SIG-M5 treated with dmso at 0.1 percent for 504 hours (cell line): ENCODE measurements around the gene PHGDH.
"Not testable (repeated sequence)": the region's sequence is repeated elsewhere in the genome, so short reads cannot be mapped to it uniquely, and the experiment has no call there.

Source experiments
- DNase-seq: peaks from one replicate; lab custom pipeline; 2025; ENCODE audit not compliant: unreplicated experiment; lab: John Stamatoyannopoulos, UW

PHGDH gene

DNA sequence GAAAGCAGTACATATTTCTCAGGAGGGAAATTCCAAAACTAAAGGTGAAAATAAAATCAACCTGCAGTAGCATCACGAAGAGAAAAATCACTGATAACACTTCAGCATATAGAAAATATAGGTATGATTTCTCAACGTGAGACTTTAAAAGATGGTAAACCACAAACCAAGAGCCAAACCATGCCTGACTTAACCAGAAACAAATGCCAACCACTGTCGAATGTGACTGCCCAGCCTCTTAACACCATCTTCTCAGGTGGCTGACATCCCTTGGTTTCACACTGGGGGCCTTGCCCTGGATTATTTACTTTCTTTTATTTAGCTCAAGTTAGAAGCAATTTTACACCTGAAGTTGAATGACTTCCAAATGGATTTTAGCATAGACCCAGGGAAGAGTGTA is 46.9 kb downstream of the PHGDH start:
- no peak for DNase-seq

DNA sequence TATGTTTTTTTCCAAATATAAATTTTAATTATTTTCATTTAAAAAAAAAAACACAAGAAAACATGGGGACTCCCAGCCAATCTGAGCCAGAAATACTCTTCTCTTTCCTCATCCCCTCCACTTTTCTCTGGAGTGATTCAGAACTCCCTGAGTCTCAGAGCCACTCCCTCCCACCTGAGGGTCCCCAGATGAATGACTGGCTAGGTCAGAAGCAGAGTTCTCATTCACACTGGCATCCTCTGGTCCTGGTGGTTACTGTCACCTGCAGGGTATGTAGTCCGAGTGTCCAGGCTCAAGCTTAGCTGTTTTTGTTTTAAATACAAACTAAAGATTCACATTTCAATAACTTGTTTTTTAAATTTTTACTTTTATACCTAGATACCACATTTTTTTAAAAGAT is 50.7 kb downstream of the PHGDH start:
- no peak for DNase-seq

DNA sequence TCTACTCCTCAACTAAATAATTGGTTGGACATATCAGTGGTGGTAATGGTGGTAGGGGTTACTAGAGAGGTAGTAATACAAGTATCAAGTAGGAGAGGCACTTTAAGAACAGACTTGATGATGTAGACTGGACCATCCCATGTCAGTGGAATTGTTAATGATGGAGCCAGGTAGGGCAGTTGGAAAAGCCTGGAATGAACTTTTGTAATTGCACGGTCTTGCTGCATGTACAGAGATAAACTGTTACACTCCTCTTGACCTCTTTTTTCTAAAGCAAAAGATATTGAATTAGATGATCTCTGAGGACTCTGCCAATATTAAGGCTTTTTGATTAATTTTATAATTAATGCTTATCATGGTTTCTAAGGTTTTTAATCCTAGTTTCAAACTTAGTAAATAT is 51.2 kb downstream of the PHGDH start:
- DNase-seq: no peak

DNA sequence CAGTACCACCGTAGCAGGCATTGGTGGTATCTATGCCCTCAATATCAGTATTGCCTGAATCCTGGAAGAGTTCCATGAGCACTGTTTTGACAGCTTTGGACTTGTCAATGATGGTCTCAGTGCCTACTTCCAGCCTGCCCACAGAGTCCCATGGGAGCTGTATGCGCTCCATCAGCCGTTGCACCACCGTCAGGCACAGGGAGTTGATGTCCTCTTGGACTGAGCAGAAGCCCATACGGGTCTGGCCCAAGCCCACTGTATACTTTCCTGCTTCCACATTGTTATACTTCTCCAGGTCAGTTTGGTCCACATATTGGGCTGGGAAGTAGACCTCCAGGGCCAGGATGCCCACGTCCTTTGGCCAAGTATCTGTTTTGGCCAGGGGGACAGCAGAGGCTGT is 52.5 kb downstream of the PHGDH start:
- DNase-seq: no peak

DNA sequence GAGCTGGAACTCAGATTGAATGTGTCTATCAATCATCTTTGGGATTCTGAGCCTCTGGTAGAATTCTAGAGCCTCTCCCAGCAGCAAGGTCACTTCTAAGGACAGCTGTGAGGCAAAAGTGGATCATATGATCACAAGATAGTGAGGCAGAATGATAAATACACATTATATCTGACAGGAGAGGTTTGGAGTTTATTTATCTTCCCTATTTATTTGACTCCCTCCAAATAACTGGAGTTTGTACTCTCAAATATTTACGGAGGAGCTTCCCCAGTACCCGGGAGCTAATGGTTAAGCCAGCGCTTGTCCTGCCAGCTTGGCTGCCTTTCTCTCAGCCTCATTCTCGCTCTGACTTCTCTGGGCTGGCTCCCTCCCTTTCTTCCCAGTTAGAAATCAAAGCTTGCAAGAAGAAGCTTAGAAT is 54.6 kb downstream of the PHGDH start:
- no peak for DNase-seq

DNA sequence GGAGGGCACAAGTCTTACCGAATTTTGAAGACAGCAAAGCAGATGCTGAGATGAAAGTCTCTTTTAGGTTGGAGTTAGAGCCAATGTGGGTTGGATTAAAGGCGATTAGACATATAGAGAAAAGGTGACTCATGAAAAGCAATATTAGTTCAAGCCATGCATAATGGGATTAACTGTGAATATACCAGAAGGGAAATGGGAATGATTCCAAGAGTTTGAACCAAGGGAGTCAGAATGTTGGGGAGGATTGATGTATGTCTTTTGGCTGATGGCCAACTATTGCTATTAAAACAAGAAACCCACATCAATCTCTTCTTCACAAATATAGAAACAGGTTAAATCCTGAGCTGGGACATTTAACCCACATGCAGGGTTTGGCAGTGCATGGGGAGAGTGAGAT is 55.8 kb downstream of the PHGDH start:
- DNase-seq: no peak

DNA sequence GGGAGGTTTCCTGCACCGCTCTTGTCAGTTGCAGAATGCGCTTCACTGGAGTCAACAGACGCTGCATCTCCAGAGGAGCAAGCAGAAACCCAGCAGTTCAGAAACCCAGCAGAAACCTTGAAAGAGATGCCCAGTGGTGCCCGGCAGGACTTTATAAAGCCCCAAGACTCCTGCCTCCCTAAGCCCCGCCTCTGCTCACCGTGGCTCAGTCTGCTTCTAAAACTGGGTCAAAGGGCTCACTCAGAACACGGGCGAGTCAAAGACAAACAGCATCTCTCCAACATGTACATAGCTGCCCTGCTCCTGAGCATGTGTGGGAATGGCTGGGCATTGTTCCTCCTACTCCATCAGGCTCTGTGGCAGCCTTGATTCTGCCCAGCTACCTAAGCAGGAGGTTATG is 57.0 kb downstream of the PHGDH start, which contains the start of gene HMGCS2:
Gene HMGCS2, minus strand, starts transcription at position 128 of the 400 bp plus-strand sequence. Its CDS starts 61 bp downstream, at position 67.
- DNase-seq: no peak

DNA sequence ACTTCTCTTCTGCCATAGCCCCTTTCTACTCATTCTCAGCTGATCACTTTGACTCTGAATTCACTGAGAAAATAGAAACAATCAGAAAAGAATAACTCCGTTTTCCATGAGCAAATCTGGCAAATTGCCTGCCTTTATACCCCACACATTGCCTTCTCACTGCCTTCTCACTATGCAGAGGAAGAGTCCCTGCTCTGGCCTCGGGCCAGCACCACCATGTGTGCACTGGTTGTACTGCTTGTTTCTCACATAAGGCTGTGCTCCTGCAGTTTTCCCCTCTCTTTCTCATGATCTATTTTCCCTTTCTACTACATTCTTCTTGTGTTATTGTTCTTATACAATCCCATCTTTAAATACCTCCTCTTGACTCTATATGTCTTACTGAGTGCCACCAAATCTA is 59.3 kb downstream of the PHGDH start:
- no peak for DNase-seq

DNA sequence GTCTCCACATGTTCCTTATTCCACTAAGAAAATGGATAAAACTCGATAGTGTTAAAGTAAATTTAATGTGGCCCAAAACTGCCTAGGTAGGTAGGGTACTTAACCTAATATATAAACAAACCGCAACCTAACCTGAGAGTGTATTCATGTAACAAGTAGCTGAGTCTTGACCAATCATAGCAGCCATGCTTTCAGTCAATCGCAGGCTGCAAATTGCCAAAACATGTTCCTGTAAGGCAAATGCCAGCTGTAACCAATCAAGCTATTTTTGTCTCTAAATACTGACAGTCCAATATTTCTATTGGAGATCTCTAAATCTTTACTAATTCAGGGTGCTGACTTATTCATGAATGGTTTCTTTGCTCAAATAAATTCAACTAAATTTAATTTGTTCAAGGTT is 60.0 kb downstream of the PHGDH start:
- DNase-seq: no peak

DNA sequence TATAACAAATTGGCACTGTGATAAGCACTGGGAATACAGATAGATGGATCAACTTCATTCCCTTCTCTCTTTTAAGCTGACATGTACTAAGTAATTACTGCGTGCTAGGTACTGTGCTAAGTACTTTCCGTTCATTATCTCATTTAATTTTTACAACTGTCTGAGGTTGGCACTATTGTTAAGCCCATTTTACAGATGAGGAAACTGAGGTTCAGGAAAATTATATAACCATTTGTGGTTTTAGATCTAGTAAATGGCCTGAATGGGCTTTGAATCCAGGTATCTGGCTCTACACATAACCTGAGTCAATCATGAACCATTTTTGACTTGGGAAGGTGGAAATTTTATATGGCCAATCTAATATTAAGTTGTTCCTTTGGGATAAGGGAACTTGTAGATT is 60.6 kb downstream of the PHGDH start:
- DNase-seq: no peak

DNA sequence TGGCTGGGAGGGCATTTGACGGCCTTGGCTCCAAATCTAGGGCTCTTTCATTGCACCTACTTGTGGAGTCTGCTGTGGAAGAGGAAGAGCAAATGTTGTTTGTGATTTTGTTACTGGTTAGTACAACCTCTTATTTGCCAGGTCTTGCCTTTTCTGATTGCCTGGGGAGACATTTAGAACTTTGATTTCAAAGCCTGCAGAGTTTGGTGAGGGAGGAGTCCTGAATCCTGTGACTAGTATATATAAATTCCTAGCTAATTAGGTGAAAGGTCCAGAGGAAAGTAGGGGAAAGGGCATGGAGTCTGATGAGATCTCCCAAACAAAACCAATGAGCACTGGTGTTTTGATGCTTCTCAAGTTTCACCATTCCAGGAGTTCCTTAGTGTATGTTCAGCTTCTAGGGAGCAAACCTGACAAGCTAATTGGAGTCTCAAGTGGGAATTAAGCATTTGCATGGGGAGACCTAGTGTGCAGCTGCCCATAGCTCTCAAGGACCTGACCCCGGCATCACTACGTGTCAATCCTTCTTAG is 62.0 kb downstream of the PHGDH start:
- DNase-seq: no peak

DNA sequence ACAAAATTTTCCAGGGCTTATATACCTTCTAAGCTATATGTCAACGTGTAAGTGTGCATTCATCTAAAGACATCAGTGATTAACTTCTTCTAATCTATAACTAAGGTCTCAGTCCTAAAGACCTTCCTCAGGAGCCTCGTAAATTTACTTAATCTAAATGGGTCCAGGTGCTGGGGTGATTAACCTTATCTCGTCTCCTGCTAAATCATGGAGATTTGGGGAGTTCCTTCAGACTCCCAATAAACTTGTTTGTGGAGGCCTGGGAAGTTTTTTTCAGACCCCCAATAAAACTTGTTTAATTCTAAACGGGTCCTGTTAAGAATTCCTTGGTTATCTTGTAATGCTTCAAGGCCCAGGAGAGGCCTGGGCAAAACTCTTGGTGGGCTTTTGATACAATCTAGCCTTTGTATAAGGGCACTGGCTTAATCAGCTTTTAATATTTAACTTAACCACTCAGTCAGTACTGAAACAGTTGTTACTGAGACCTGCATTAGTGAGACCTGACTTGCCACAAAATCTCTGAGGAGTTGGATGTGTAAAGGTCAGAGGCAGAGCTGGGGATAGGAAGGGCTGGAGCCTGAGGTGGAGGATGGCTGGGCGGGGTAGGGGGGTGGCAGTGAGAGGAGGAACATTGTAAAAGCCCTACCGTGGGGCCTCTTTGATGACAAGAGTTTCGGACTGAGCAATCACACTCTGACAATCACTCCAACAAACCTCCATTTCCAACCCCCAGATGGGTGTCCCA is 63.2 kb downstream of the PHGDH start:
- no peak for DNase-seq

DNA sequence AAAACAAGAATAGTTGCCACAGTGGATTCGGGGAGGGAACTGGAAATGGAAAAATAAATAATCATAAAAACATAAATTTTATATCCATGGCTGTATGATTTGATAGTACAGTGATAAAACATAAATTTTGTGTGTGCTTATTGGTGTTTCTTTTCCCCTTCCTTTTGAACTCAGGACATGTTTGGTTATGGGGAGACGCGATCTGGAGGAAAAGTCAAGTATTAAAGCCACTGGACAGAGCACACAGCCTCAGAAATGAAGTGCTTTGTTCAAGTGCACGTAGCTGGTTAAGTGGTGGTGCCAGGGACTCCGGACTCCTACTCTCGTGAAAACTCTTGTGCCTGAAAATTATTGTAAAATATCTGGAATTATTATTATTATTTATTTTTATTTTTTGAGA is 66.6 kb downstream of the PHGDH start:
- DNase-seq: no peak

DNA sequence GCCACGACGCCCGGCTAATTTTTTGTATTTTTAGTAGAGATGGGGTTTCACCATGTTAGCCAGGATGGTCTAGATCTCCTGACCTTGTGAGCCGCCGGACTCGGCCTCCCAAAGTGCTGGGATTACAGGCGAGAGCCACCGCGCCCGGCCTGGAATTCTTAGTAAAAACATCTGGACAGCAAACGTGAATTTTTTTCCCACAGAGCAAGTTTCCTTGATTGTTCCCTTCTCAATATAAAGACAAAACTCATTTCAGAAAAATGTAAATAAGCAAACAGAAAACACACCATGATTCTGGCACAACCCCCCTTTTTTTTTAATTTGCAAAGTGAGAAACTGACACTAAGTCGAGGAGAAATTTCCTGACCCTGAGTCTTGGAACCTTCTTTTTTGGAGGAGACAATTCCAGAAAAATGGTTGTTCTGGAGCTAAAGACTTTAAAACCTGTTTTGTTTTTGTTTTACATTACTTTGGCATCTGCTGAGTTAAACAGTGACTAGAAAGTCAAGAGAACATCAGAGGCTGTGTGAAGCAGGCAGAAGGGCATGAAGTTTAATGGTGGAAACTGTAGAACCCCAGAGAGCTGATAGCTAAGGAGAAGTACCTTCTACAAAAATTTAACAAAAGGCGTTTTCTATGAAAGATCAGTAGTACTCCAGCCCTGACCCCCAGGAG is 67.3 kb downstream of the PHGDH start:
- DNase-seq: no peak

DNA sequence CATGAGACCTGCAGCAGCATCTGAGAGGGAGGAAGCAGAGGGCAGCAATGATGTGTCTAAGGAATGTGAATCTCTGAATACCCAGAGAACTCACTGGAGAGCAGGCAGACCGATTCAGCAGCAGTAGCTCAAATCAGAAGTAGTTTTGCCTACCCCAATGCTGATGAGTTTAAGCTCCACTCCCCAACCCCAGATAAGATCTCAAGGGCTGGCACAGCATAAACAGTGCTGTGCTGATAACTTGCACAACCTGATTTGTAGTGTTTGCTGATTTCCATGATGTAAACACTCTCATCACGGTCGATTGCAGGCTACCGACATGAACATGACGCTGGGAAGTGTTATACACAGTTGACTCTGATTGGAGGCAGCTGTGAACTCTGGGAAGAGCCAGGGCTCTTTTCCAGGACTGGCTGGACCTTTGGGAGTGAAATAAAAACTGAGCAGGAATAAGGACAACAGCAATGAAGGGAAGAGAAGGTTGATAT is 68.2 kb downstream of the PHGDH start:
- peak; percentile 50 for DNase-seq

DNA sequence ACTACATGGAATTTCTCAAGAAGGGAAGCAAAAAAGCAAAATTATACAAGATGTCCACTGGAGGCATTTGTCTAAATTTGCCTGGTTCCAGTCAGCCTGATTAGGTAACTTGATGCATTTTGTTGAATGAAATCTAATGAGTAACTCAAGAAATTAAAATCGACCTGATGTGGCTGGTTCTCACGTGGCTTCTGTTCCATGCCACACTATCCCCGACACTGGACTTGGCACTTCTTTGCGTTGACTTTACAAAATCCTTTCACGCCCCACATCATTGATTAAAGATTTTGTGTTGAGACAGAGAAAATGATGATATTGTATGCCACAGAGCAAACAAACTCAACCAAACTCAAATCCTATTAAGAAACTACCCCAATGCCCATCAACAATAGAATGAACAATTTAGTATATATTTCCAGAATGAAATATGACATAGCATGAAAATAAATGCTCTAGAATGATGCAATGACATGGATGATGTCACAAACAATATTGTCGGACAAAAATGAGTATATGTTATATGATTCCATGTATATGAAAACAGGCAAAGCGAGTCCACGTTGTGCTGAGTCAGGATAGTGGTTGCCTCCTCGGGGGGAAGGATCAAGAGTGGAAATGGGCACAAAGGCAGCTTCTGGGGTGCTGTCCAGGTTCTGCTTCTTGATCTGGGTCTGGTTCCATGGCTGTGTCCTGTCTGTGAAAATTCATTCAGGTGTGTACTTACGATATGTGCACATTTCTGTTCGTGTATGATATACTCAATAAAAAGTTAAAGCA is 69.9 kb downstream of the PHGDH start:
- DNase-seq: no peak

DNA sequence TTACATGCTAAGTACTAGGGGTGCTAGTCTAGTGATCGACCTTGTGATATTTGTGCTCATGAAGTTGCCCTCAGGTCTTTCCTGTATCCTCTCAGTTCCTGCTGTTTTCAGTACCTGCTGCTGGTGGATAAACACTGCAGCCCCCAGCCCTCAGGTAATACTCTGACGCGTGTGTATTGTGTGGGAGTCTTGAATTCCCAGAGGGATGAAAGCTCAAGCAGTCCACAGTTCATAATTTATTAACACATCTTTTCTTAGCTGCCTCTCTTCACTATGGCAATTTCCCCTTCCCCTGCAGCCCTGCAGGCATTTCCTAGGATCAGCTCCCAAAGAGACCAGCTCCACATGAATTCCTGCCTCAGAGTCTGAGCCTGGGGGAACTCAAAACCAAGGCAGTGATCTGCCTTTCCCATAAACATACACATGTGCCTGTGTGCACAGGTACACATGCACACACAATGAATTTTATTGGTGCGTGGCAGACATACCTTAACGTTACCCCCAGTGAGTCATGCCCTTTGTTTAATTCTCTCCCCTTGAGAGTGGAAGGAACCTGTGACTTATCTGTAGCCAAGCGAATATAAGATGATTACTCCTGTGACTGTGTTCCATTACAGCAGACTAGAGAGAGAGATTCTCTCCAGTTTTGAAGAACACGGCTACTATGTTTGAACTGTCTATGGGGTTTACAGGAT is 71.0 kb downstream of the PHGDH start:
- no peak for DNase-seq

DNA sequence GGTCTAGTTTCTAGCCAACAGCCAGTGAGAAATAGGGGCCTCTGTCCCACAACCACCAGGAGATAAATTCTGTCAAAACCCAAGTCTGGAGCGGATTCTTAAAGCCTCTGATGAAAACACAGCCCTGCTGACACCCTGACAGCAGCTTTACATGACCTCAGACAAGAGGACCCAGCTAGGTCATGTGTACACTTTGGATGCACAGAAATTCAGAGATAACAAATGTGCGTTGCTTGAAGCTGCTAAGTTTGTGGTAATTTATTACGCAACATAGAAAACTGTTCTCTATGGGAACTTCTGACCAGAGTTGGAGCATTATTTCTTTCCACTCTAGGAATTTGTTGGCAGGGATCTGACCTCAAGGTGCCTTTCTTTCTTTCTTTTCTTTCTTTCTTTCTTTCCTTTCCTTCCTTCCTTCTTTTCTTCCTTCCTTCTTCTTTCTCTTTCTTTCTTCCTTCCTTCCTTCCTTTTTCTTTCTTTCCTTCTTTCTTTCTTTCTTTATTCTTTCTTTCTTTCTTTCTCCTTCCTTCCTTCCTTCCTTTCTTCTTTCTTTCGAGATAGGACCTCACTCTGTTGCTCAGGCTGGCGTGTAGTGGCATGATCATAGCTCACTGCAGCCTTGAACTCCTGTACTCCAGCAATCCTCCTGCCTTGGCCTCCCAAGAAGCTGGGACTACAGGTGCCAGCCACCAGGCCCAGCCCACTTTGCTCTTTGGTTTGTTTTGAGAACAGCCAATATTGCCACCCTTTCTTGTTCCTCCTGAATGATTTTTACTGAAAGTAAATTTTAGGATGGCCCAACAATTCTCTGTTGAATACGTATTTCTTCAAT is 71.8 kb downstream of the PHGDH start:
- peak; percentile 62 for DNase-seq

DNA sequence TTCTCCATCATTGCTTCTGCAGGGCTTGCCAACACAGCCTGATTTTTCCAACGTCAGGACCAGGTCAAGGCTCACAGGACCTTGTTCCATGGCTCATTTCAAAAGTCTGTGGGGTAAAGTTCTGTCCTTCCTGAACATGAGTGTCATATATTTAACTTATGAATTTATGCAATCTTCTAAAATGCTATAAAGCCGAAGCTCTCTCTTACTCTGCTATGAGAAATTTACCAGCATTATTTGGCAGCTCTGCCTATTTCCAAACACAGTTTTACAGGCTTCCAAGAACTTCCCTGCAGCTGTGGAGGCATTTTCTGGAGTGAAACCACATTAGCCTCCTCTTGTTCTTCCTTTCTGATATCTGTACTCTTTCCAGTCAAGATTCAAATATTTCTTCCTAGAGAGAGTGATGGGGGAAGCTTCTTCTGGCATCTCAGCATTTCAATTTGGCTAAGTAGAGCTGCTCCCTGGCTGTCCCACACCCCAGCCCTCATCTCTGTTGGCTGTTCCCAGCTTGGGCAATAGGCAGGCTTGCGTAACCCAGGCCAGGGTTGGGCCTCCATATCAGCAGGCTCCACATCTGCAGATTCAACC is 72.6 kb downstream of the PHGDH start:
- DNase-seq: peak; percentile 68

DNA sequence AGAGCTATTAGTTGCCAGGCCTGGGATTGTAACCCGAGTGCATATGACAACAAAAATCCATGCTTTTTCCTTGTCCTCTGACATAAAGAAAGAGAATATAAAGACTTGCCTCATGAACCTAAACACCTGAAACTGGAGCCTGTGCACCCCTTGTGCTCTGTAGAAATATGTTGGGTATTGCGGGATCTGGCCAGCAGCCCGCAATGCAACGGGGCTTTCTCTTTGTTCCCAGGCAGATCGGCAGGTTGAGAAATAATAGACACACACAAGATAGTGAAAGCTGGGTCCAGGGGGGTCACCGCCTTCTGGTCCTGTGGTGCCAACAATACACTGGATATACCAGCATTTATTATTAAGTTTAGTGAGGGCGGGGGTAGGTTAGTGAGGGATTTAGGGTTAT is 74.3 kb downstream of the PHGDH start:
- not testable (repeated sequence) for DNase-seq
